ENCODE measurements around the gene ALG8. TPM values are rescaled to one million over a fixed set of nuclear protein-coding genes. Genes with fewer than 3 reads are reported as not detected.

ALG8 gene
- total RNA-seq, 3 donors from 2014 or later (not counting 1 experiment from before 2014, with no cell fraction given) = 19.2 to 20.1 (median 19.8) TPM

DNA sequence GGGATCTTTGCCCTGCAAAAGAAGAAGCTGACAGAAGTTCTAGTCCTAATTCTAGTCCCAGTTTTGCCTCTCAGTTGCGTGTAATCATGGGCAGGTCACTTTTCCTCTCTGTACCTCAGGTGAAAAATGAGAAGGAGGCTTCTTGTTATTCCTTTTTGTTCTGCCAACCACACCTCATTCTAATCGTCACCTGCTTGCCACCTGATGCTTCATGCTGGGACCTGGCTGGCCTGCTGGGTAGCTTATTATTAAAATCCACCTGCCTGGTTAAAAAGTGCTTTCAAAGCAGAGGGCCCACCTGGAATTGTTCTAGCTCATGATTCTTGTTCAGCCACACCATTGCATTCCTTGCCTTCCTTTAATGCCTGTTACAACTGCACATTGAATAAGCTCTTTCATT is 8.4 kb upstream of the ALG8 start:
- ATAC-seq (no peak), DNase-seq (no peak)
- H3K27ac Mint-ChIP-seq = no peak overlapping the region
- no peaks in the 10 kb centered on the region for H3K4me1 ChIP-seq (ENCODE audit: control insufficient read depth, insufficient read depth, low read length)
- 83% methylated on average over 2 of the region's 2 CpGs for WGBS (ENCODE audit: insufficient coverage)
- TF ChIP-seq, protein P1, sequence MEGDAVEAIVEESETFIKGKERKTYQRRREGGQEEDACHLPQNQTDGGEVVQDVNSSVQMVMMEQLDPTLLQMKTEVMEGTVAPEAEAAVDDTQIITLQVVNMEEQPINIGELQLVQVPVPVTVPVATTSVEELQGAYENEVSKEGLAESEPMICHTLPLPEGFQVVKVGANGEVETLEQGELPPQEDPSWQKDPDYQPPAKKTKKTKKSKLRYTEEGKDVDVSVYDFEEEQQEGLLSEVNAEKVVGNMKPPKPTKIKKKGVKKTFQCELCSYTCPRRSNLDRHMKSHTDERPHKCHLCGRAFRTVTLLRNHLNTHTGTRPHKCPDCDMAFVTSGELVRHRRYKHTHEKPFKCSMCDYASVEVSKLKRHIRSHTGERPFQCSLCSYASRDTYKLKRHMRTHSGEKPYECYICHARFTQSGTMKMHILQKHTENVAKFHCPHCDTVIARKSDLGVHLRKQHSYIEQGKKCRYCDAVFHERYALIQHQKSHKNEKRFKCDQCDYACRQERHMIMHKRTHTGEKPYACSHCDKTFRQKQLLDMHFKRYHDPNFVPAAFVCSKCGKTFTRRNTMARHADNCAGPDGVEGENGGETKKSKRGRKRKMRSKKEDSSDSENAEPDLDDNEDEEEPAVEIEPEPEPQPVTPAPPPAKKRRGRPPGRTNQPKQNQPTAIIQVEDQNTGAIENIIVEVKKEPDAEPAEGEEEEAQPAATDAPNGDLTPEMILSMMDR (IDR thresholded peaks at IDR 0.05) = no peak
- H3K4me1 Mint-ChIP-seq = no peaks in the 10 kb centered on the region
- H3K9me3 Mint-ChIP-seq = no peaks in the 10 kb centered on the region
- H3K27me3 ChIP-seq (ENCODE audit: control insufficient read depth, insufficient read depth, low read length) = no peaks in the 10 kb centered on the region
- H3K27ac ChIP-seq (ENCODE audit: low read length) = no peak overlapping the region
- H3K4me3 Mint-ChIP-seq = no peak overlapping the region
- intact Hi-C loops (cut with micrococcal nuclease) = no loop called here
- no peaks in the 10 kb centered on the region for H3K36me3 ChIP-seq (ENCODE audit: control insufficient read depth, insufficient read depth, low read length)
- H3K4me3 ChIP-seq (ENCODE audit: low read length) = no peak overlapping the region
- no peaks in the 10 kb centered on the region for H3K9me3 ChIP-seq (ENCODE audit: control insufficient read depth, insufficient read depth, low read length)
- H3K36me3 Mint-ChIP-seq = no peaks in the 10 kb centered on the region
- H3K27me3 Mint-ChIP-seq (ENCODE audit: low read depth in 2 of 2) = no peaks in the 10 kb centered on the region

DNA sequence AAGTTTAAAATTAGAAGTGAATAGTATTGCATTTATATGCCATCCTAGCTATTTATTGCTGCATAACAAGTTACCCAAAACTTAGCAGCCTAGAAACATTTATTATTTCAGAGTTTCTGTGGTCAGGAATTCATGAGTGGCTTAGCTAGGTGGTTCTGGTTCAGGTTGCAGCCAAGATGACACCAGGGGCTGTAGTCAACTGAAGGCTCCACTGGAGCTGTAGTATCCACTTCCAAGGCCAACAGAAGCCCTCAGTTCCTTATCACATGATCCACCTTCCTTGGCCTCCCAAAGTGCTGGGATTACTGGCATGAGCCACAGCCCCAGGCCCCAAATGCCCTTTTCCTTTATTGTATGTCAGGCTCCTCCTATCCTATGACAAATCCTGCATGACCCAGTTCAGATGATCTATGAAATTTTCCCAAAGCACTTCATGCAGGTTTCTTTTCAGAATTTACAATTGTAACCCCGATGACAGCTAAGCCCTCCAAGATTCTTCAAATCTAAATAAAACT is 6.1 kb upstream of the ALG8 start:
- no peaks in the 10 kb centered on the region for H3K36me3 ChIP-seq (ENCODE audit: control insufficient read depth, insufficient read depth, low read length)
- Mint-ChIP-seq H3K4me1 (peaks cover 5 to 7% of the 10 kb centered on the region in 2 donors), H3K27ac (no peak overlapping the region), H3K36me3 (no peaks in the 10 kb centered on the region), H3K27me3 (ENCODE audit: low read depth in 2 of 2) (no peaks in the 10 kb centered on the region), H3K4me3 (no peak overlapping the region), H3K9me3 (no peaks in the 10 kb centered on the region)
- no peak overlapping the region for H3K4me3 ChIP-seq (ENCODE audit: low read length)
- WGBS (ENCODE audit: insufficient coverage) = 91% methylated on average over 1 of the region's 1 CpG
- no peak for ATAC-seq
- intact Hi-C loops (cut with micrococcal nuclease) = no loop called here
- no peaks in the 10 kb centered on the region for H3K27me3 ChIP-seq (ENCODE audit: control insufficient read depth, insufficient read depth, low read length)
- no peaks in the 10 kb centered on the region for H3K4me1 ChIP-seq (ENCODE audit: control insufficient read depth, insufficient read depth, low read length)
- TF ChIP-seq, protein P1 (IDR thresholded peaks at IDR 0.05) = no peak
- no peak for DNase-seq
- no peak overlapping the region for H3K27ac ChIP-seq (ENCODE audit: low read length)
- H3K9me3 ChIP-seq (ENCODE audit: control insufficient read depth, insufficient read depth, low read length) = no peaks in the 10 kb centered on the region

DNA sequence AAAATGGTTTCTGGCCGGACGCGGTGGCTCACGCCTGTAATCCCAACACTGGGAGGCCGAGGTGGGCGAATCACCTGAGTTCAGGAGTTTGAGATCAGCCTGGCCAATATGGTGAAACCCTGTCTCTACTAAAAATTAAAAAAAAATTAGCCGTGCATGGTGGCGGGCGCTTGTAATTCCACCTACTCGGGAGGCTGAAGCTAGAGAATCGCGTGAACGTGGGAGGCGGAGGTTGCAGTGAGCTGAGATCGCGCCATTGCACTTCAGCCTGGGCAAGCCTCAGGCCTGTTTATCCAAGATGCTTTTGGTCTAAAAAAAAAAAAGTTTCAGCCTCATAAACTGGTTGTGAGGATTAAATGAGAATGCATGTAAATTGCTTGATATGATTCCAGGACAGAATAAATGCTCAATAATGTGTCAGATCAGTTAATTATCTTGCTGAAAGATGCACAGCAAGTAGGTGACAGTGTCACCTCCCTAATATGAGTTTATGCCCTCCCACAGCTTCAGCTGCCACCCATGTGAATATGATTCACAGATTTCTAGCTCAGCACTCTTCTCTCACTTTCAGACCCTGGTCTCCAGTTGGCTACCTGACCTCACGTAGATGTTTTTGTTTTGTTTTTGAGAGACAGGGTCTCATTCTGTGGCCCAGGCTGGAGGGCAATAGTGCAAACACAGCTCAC is 1.1 kb upstream of the ALG8 start:
- 76% methylated on average over 17 of the region's 17 CpGs for WGBS (ENCODE audit: insufficient coverage)
- Histone ChIP-seq H3K4me1 (ENCODE audit: control insufficient read depth, insufficient read depth, low read length) (peaks cover 14% of the 10 kb centered on the region), H3K36me3 (ENCODE audit: control insufficient read depth, insufficient read depth, low read length) (no peaks in the 10 kb centered on the region), H3K4me3 (ENCODE audit: low read length) (peak overlapping the region; percentile 73), H3K27me3 (ENCODE audit: control insufficient read depth, insufficient read depth, low read length) (no peaks in the 10 kb centered on the region), H3K27ac (ENCODE audit: low read length) (no peak overlapping the region), H3K9me3 (ENCODE audit: control insufficient read depth, insufficient read depth, low read length) (no peaks in the 10 kb centered on the region)
- Mint-ChIP-seq H3K36me3 (no peaks in the 10 kb centered on the region), H3K27me3 (ENCODE audit: low read depth in 2 of 2) (no peaks in the 10 kb centered on the region), H3K27ac (peak overlapping the region in 1 of 2 donors; percentile 24), H3K9me3 (no peaks in the 10 kb centered on the region), H3K4me1 (peaks cover 28 to 29% of the 10 kb centered on the region in 2 donors), H3K4me3 (peak overlapping the region; percentile 69)
- no peak for DNase-seq
- TF ChIP-seq, protein P1 (IDR thresholded peaks at IDR 0.05) = no peak
- ATAC-seq = no peak
- intact Hi-C loops (cut with micrococcal nuclease) = no loop called here
